HG03066 (cell line): ENCODE measurements around the gene CGNL1.

Experiments used
- ATAC-seq: cut with Tn5 transposase; IDR thresholded peaks from one replicate; pipeline ENCODE4 v1.9.1; 2021; ENCODE audit warnings: low read depth; ENCODE audit not compliant: unreplicated experiment

CGNL1 gene

GRCh38 chr15:57540736-57541135 lies 164.4 kb downstream of the CGNL1 start:
- no peak for ATAC-seq

- no peak for ATAC-seq
Observed at GRCh38 chr15:57541271-57541670, 165.0 kb downstream of the CGNL1 start.

GRCh38 chr15:57541805-57542504 lies 165.7 kb downstream of the CGNL1 start:
- ATAC-seq, result no peak

- ATAC-seq, result no peak
Observed at GRCh38 chr15:57542505-57542817, 166.2 kb downstream of the CGNL1 start.

GRCh38 chr15:57544848-57545480 lies 168.7 kb downstream of the CGNL1 start:
- ATAC-seq, result no peak

GRCh38 chr15:57545995-57546394 lies 169.7 kb downstream of the CGNL1 start:
- no peak for ATAC-seq

GRCh38 chr15:57547243-57547755 lies 171.0 kb downstream of the CGNL1 start:
- ATAC-seq, result no peak

- ATAC-seq, result no peak
Observed at GRCh38 chr15:57548351-57548750, 172.0 kb downstream of the CGNL1 start.

- ATAC-seq, result no peak
Observed at GRCh38 chr15:57548835-57549234, 172.5 kb downstream of the CGNL1 start.

GRCh38 chr15:57549935-57550334 lies 173.6 kb downstream of the CGNL1 start:
- no peak for ATAC-seq

- no peak for ATAC-seq
Observed at GRCh38 chr15:57550640-57551039, 174.3 kb downstream of the CGNL1 start.

- ATAC-seq, result no peak
Observed at GRCh38 chr15:57551715-57552677, 175.7 kb downstream of the CGNL1 start.

- ATAC-seq, result no peak
Observed at GRCh38 chr15:57552678-57553334, 176.5 kb downstream of the CGNL1 start.

GRCh38 chr15:57553526-57553925 lies 177.2 kb downstream of the CGNL1 start:
- no peak for ATAC-seq

GRCh38 chr15:57554063-57554811 lies 177.9 kb downstream of the CGNL1 start:
- ATAC-seq, result no peak

- no peak for ATAC-seq
Observed at GRCh38 chr15:57554812-57555179, 178.5 kb downstream of the CGNL1 start.

- ATAC-seq, result no peak
Observed at GRCh38 chr15:57555270-57555669, 179.0 kb downstream of the CGNL1 start.

GRCh38 chr15:57556040-57556439 lies 179.7 kb downstream of the CGNL1 start:
- no peak for ATAC-seq

- no peak for ATAC-seq
Observed at GRCh38 chr15:57557267-57557666, 181.0 kb downstream of the CGNL1 start.

GRCh38 chr15:57557810-57558209 lies 181.5 kb downstream of the CGNL1 start:
- no peak for ATAC-seq
